ENCODE measurements around the gene EIF4H.

The EIF4H gene

DNA sequence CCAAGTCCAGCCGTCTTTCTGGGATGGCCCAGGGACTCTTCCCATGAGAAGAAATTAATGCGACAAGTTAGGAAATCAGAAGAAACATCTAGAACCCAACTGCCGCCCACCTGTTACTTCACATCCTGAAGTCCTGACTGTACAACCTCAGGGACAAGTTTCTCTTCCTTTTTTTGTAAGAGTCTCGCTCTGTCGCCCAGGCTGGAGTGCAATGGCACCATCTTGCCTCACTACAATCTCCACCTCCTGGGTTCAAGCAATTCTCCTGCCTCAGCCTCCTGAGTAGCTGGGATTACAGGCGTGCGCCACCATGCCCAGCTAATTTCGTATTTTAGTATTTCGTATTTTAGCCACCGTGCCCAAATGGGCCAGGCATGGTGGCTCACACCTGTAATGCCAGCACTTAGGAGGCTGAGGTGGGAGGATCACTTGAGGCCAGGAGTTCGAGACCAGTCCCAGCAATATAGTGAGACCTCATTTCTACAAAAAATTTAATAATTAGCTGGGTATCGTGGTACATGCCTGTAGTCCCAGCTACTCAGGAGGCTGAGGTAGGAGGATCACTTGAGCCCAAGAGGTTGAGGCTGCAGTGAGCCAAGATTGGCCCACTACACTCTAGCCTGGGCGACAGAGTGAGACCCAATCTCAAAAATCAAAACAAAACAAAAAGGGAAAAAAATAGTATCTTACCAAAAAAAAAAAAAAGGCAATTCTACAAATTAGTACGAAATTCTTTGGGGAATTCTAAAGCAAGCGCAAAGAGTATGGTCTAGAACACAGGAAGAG lies 56.5 kb downstream of the EIF4H start:
- TF ChIP-seq, protein P1, sequence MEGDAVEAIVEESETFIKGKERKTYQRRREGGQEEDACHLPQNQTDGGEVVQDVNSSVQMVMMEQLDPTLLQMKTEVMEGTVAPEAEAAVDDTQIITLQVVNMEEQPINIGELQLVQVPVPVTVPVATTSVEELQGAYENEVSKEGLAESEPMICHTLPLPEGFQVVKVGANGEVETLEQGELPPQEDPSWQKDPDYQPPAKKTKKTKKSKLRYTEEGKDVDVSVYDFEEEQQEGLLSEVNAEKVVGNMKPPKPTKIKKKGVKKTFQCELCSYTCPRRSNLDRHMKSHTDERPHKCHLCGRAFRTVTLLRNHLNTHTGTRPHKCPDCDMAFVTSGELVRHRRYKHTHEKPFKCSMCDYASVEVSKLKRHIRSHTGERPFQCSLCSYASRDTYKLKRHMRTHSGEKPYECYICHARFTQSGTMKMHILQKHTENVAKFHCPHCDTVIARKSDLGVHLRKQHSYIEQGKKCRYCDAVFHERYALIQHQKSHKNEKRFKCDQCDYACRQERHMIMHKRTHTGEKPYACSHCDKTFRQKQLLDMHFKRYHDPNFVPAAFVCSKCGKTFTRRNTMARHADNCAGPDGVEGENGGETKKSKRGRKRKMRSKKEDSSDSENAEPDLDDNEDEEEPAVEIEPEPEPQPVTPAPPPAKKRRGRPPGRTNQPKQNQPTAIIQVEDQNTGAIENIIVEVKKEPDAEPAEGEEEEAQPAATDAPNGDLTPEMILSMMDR (IDR thresholded peaks at IDR 0.05) = no peak

DNA sequence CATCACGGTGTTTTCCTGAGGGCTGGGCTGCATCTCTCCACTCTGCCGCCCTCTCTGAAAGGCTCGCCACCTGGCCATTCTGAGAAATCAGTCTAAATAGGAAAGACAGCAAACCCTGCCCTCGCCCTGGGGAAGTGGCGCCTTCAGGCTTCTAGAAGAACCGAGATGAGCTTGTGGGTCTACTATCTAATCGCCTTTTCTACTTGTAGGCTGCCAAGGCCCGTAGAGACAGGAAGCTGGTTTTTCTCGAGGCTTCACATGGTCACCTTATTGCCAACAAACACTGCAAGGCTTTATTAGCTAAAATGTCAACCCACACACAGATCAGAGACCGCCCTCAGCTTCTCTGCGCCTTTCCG lies 57.1 kb downstream of the EIF4H start:
- TF ChIP-seq, protein P1 (IDR thresholded peaks at IDR 0.05) = no peak

DNA sequence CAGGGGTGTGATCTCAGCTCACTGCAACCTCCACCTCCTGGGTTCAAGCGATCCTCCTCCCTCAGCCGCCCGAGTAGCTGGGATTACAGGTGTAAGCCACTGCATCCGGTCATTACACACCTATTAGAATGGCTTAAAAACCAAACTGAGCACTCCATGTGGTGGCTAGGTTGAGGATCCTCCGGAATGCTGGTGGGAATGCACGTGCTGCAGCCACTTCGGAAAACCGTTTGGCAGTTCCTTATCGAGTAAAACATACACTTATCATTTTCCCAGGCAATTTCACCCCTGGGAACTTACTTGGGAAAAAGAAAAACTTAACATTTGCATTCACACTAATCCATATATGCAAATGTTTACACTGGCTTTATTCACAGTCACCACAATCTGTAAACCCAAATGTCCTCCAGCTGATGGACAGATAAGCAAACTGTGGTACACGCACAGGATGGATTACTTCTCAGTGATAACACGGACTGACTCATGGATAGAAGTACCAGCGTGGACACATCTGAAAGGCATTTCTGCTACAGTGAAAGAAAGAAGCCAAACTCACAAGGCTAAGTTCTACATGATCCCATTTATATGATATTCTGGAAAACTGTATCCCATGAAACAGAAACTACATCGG lies 59.6 kb downstream of the EIF4H start:
- TF ChIP-seq, protein P1 (IDR thresholded peaks at IDR 0.05) = no peak

DNA sequence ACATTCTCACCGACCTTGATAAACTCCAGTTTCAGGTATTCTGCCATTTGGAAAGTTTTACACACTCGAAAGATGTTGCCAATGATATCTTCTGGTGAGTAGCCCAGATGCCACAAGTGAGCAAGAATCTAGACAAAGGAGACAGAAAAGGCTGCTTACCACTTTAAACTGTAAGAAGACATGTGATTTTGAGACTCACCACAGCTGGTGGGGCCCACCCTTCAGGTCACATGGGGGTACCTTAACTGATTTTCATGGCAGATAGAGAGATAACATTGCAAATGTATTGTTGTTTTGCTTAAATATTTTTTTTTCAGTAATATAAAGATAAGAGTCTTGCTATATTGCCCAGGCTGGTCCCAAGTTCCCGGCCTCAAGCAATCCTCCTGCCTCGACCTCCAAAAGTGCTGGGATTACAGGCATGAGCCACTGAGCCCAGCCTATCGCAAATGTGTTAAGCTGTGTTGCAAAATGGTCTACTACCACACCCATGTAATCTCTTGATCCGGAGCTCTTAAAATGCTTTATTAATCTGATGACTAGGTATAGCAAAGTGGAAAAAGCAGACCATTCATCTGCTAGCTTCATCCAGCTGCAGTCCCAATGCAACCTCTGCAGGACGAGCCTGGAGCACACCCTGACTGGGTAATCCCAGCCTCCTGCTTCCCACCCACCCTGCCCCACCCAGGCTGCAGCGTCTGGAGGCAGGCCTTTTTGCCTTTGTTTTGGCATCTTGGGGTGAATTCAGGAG lies 61.5 kb downstream of the EIF4H start:
- TF ChIP-seq, protein P1 (IDR thresholded peaks at IDR 0.05) = no peak

DNA sequence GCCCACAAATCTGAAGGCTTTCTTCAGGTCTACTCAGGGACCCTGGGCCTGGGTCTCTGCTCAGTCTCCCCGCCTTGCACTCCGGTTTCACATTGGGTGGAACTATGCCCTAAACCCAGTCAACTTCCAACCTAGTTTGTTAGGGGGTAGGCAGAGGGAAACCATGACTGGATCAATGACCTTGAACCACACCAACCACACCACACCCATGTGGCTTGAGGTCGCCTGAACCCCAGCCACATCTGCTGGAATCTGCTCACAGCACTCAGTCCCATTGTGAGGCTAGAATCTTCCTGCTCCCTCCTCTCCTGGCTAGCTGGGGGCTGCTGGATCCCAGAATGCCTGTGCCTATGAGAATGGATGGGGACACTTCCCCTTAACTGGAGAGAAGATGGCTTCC lies 62.1 kb downstream of the EIF4H start:
- TF ChIP-seq, protein P1 (IDR thresholded peaks at IDR 0.05) = no peak

DNA sequence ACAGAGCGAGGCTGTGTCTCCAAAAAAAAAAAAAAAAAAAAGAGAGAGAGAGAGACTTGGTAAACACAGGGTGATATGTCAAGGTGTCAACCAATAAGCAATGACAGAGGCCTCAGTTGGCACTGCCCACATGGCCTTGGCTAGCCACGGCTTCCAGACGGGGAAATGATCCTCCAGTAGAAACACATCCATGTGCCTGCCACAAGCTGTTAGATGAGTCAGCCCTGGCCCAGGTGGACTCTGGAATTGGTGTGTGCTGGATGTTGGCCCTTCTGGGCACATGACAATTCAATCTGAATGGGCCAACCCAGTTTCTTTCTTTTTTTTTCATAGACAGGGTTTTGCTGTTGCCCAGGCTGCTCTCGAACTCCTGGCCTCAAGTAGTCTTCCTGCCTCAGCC lies 66.3 kb downstream of the EIF4H start:
- TF ChIP-seq, protein P1 (IDR thresholded peaks at IDR 0.05) = no peak

DNA sequence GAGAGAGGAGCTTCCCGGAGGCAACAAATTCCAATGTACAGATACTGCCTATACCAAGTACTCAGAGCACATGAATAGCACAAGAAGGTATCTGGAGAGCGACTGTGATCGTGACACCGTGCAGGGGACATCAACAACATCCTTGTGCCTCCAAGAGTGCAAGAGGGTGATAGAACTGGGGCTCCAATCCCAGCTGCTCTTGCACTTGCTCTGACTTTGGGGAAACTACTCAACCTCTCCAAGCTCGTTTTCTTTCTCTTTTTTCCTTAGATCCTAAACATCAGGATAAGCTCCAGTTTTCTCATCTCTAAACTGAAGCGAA lies 67.9 kb downstream of the EIF4H start:
- TF ChIP-seq, protein P1 (IDR thresholded peaks at IDR 0.05) = no peak
